Measurements from ENCODE around the gene CISTR.

DNA sequence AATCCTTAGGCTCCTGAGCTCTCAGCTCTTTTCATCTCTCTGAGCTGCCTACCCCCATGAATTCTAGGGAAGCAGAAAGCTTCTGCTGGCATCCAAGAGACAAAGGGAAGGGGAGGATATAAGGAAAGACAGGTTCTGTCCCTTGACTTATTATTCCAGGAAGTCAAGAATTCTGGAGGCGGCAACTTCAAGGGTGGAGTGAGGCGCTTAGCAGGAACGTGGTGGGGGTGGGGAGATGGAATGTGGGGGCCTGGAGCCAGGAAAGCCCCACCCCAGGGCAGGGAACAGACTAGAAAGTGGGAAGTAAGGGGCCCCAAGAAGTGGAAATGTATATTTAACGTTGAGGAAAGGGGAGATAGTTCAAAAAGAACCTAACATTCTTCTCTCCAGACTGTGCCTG is 26.0 kb downstream of the CISTR start:
- TF ChIP-seq, protein P1, sequence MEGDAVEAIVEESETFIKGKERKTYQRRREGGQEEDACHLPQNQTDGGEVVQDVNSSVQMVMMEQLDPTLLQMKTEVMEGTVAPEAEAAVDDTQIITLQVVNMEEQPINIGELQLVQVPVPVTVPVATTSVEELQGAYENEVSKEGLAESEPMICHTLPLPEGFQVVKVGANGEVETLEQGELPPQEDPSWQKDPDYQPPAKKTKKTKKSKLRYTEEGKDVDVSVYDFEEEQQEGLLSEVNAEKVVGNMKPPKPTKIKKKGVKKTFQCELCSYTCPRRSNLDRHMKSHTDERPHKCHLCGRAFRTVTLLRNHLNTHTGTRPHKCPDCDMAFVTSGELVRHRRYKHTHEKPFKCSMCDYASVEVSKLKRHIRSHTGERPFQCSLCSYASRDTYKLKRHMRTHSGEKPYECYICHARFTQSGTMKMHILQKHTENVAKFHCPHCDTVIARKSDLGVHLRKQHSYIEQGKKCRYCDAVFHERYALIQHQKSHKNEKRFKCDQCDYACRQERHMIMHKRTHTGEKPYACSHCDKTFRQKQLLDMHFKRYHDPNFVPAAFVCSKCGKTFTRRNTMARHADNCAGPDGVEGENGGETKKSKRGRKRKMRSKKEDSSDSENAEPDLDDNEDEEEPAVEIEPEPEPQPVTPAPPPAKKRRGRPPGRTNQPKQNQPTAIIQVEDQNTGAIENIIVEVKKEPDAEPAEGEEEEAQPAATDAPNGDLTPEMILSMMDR (IDR thresholded peaks at IDR 0.05), result no peak
- no peak for TF ChIP-seq POLR2A (IDR thresholded peaks at IDR 0.05)

All from testis (tissue), 2 donors.